Cardiac fibroblast (primary cell): ENCODE data around the gene BPNT1.

Experiments used
- DNase-seq, 2 donors: peaks; one replicate each; pipeline versions ENCODE4 v3.0.0 to v3.0.0-alpha.2; 2010; ENCODE audit warnings: low read depth in 2 of 2
- H3K4me3 ChIP-seq, 2 donors: replicated peaks in 1 of 2; 1 replicate in 1 of 2; 2 replicates in 1 of 2; pipeline ENCODE4 v1.5.1; 2011; ENCODE audit warnings: low read depth in 2 of 2, low read length in 2 of 2, mild to moderate bottlenecking in 2 of 2, moderate library complexity in 1 of 2
- CTCF ChIP-seq: IDR thresholded peaks from one replicate; pipeline ENCODE4 v1.5.1; 2011; ENCODE audit warnings: low read depth, mild to moderate bottlenecking, low read length, inconsistent platforms

The BPNT1 gene

GRCh38 chr1:220076861-220077762 lies 12.5 kb downstream of the BPNT1 start:
- DNase-seq, result no peak
- TF ChIP-seq CTCF, result no peak
- no peak overlapping the region for H3K4me3 ChIP-seq

GRCh38 chr1:220067269-220068204 lies 22.1 kb downstream of the BPNT1 start:
- no peak overlapping the region for H3K4me3 ChIP-seq
- DNase-seq, result peak in 1 of 2 donors; percentile 15
- no peak for TF ChIP-seq CTCF

GRCh38 chr1:220062629-220063028 lies 27.0 kb downstream of the BPNT1 start:
- no peak for DNase-seq
- H3K4me3 ChIP-seq, result no peak overlapping the region
- TF ChIP-seq CTCF, result no peak

- DNase-seq, result no peak
- no peak for TF ChIP-seq CTCF
- no peak overlapping the region for H3K4me3 ChIP-seq
These were observed 28.7 kb downstream of the BPNT1 start for GRCh38 chr1:220060876-220061275.

- TF ChIP-seq CTCF, result no peak
- no peak for DNase-seq
- H3K4me3 ChIP-seq, result no peak overlapping the region
These were observed 33.2 kb downstream of the BPNT1 start for GRCh38 chr1:220056374-220056773.

GRCh38 chr1:220046052-220046930 lies 43.3 kb downstream of the BPNT1 start, which contains the start of gene EPRS1:
Gene EPRS1 (minus strand): TSS chr1:220046505. CDS start chr1:220046388, 117 bp downstream.
- DNase-seq, result peak; percentile 99
- peak; percentile 71 for TF ChIP-seq CTCF
- H3K4me3 ChIP-seq, result peak within 1 kb of the TSS; percentile 99 to 100
